GM18499 (cell line): ENCODE results near the gene TGM4.

ENCODE experiments used
- ATAC-seq: cut with Tn5 transposase; IDR thresholded peaks from one replicate; pipeline ENCODE4 v1.9.1; 2021; ENCODE audit warnings: moderate number of reproducible peaks; ENCODE audit not compliant: insufficient read depth, unreplicated experiment

Gene TGM4

DNA sequence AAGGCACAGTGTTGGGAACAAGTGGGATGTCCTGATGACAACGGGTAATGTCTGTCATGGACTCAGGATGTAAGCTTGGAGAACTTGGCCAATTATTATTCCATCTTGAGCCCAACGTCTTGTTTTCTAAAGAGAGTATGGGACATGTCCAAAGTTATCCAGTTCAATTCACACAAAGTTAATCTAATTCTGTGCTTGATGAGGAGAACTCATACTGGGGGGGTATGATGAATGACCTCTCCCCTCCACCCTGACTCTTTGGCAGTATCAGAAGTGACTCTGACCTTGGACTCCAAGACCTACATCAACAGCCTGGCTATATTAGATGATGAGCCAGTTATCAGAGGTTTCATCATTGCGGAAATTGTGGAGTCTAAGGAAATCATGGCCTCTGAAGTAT, 36.3 kb downstream of the TGM4 start:
- no peak for ATAC-seq

GRCh38 chr3:44913868-44914468, 39.6 kb downstream of the TGM4 start:
- no peak for ATAC-seq

DNA sequence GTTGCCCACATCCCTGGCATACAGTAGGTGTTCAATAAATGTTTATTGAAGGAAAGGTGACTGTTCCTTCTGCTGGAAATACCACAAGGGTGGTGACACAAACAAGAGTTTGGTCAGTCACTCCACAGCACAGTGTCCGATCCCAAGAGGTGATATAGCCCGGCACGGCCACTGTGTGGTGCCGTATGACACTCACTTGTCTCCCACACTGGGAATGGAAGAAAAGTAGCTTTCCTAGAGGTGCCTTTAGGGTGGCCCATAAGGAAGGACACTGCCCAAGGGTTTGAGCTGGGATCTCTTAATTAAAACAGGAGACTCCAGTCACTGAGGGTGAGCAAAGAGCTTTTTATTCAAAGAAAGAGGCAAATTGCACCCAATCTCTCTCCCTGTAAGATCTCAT, 40.5 kb downstream of the TGM4 start:
- no peak for ATAC-seq

GRCh38 chr3:44915702-44916438, 41.5 kb downstream of the TGM4 start:
- no peak for ATAC-seq

- ATAC-seq, result no peak
Observed at GRCh38 chr3:44918087-44918486, 43.7 kb downstream of the TGM4 start.

- ATAC-seq, result no peak
Observed at GRCh38 chr3:44918581-44918980, 44.2 kb downstream of the TGM4 start.

- ATAC-seq, result no peak
Observed at GRCh38 chr3:44920081-44920480, 45.7 kb downstream of the TGM4 start.

DNA sequence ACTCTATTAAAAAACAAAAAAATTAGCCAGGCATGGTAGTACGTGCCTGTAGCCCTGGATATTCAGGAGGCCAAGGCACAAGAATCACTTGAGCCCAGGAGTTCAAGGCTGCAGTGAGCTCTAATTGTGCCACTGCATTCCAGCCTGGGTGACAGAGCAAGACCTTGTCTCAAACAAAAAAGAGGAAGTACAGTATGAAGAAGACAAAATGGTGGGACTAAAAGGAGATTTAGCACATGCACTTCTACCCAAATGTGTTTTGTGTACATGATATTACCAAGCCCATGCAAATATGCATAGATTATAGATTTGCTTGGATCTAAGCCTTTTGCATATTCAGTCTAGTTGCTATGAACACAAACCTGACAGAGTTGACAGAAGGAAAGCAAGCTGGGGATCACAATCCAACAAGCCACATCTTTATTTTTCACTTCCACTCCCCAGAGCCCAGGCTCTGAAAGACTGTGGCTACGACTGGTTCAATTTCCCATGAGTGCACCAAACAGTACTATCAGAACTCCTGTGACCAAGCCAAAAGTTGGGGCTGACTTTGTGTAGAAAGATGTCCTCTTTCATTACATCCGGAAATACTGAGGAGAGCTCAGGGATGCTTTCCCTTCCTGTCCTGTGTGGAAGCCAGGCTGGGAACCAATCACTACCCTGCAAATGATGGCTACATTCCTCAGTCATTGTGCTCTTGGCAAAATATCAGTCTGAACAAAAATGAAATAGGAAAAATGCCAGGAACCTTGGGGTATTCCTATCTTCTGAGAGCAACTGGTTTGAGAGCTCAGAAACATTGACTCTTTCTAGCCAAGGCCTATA, 49.4 kb downstream of the TGM4 start:
- ATAC-seq, result no peak

- ATAC-seq, result no peak
Observed at GRCh38 chr3:44924457-44925084, 50.2 kb downstream of the TGM4 start.

DNA sequence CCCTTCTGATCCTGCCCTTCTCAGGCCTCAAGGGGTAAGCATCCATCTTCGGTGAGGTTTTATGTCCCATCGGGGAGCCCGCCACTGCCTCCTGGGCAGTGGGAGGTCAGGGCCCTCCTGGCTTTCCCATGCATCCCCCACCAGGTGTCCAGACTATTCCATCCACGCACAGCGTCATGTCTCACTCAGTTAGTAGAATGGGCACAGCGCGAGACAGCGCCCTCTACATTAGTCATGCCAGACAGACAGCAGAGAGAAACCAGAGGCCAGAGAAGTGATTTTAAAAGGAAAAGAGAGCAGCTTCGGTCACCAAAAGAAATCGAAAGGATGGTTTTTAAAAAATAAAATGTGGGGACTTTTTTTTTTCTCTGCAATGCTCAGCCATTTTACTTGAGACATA, 51.8 kb downstream of the TGM4 start:
- ATAC-seq, result no peak

DNA sequence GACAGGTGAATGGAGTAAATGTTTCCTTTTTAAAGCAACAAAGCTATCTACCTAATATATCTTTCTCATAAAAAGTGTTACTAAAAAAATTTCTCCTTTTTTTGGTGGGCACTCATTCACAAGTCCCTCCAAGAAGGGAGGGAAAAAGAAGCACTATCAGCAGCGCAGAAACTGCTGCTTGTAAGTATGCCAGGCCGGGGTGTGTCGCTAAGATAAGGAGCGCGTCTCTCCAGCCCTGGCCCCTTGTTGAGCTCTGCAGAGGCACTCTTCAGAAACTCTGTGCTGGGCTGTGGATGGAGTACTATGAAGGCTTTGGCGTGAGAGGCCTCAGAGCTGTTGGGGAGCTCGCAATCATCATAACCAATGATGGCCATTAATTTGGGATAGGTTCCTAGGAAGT, 52.5 kb downstream of the TGM4 start:
- no peak for ATAC-seq

DNA sequence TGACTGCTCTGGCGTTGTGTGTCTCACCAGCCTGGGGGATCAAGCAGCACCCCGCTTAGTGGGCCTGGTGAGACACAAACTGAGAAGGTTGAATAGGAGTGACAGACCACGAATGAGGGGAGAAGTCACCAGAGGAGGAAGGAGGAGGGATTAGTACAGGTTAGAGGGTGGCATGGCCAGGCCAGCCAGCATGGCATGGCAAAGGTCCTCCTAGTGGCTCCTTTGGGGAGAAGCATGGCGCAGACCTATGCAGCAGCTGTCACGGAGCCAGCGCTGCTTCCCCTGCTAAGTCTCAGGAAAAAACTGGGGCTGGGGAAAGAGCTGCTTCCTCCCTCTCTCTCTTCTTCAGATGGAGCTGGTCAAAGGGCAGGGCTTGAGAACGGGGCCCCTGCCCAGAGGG, 53.0 kb downstream of the TGM4 start:
- no peak for ATAC-seq

- no peak for ATAC-seq
Observed at GRCh38 chr3:44929782-44930181, 55.4 kb downstream of the TGM4 start.

- ATAC-seq, result no peak
Observed at GRCh38 chr3:44930911-44931310, 56.5 kb downstream of the TGM4 start.

DNA sequence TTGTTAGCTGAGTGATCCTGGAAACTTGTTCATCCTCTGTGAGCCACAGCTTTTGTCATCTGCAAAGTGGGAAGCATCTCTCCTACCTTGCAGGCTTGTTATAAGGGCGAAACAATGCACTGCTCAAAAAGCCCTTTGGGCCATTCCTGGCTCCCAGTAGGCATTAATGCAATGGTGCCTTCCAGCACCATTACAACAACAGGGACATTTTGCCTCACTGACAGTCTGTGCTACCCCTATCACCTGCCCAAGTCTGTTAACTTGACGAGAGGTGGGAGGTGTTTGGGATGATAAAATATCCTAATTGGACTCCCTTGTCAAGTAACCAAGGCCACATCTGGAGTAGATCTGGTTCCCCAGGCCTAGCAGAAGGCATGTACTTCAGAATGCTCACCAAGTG, 57.4 kb downstream of the TGM4 start:
- no peak for ATAC-seq

GRCh38 chr3:44932271-44932670, 57.9 kb downstream of the TGM4 start:
- ATAC-seq, result no peak

DNA sequence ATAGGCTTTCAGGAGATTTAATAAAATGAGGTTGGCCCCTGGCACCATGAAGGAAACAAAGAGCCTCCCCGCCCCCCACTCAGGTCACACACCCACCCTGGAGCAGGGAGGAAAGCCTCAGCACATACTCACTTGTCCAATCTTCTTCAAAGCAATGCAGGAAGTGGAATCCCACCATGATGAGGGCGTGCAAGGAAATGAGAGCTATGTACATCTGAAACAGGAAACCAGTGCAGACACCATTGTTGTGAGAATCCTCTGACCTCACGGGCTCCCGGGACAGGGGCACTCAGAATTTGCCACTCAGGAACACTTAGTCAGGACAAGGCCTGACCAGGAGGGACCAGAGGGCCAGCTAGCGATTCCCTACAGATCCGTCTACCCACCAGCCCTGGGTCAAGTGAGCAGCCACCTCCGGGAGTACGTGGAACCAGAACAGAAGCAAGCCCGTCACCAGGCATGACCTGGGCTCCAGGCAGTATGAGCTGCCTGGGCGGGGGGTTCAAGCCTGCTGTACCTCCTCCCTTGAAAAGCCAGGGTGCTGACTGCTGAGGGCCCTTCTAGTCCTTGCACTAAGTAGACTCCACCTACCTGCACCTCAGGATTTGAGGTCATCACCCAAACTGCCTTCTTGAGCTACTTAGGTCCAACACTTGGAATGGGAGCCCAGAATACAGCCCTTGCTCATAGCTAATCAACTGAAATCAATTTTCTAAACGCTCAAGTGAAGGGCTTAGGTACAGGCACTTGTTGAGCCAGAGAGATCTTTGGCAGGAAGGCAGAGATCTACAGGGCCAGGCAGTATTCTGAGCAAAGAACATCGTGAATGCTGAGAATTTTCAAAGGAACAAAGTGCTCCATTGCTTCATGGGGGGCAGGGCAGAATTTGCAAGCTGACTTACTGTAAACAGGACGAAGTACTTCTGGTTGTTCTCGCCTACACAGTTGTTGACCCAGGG, 58.9 kb downstream of the TGM4 start:
- ATAC-seq, result no peak

GRCh38 chr3:44939581-44940036, 65.2 kb downstream of the TGM4 start:
- ATAC-seq, result no peak

DNA sequence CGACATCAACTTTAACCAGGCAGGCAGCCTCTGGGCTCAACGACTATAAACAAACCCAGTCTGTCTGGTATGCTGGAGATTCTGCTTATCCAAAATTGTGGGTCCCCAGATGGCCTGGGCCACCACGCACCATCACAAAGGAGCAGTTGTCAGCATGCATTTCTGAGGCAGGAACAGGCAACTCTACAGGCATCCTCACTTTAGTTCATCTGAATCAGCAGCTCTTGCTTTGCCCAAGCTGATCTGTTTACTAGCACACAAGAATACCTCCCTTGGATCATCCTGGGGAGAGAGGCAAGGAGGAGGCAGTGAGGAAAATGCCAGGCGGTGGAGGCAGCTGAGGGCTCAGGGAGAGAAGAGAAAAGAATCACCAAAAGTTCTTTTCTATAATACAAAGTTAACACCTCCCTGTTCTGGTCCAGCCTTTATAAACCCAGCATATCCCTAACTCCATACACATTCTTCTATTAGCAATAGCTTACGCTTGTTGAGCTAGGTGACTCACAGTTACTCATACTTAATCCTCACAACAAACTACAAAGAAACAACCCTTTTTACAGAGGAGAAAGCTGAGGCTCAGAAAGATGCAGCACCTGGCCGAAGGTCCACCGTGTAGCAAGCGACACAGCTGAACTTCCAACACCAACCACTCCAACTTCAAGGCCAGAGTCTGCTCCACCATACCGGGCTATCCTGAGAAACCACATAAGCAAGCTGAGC, 68.0 kb downstream of the TGM4 start:
- no peak for ATAC-seq
